Measurements from ENCODE around the gene MAPKAPK2.

DNA sequence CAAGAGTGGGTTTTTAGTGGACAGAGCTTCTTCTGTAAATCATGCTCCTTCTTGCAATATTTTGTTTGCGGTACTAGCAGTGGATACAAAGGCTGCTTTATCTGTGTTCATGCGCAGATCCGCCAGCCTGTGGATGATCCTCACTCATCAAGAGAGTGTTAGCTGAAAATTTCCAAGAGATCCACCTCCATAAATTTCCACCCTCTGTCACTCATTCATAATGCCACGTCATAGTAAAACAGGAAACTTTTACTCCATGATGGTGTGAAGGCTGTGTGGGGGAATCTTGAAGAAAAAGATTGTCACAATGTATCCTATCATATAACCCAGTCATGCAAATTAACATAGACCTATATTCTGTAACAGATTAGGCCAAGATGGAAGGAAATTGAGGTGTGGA lies 4.4 kb upstream of the MAPKAPK2 start:
- no peak for TF ChIP-seq POLR2A (IDR thresholded peaks at IDR 0.05)
- TF ChIP-seq, protein P1, sequence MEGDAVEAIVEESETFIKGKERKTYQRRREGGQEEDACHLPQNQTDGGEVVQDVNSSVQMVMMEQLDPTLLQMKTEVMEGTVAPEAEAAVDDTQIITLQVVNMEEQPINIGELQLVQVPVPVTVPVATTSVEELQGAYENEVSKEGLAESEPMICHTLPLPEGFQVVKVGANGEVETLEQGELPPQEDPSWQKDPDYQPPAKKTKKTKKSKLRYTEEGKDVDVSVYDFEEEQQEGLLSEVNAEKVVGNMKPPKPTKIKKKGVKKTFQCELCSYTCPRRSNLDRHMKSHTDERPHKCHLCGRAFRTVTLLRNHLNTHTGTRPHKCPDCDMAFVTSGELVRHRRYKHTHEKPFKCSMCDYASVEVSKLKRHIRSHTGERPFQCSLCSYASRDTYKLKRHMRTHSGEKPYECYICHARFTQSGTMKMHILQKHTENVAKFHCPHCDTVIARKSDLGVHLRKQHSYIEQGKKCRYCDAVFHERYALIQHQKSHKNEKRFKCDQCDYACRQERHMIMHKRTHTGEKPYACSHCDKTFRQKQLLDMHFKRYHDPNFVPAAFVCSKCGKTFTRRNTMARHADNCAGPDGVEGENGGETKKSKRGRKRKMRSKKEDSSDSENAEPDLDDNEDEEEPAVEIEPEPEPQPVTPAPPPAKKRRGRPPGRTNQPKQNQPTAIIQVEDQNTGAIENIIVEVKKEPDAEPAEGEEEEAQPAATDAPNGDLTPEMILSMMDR (IDR thresholded peaks at IDR 0.05), result no peak
